NB4 (cell line): ENCODE data around the gene PRKAG1.

ENCODE experiments used
- DNase-seq: peaks from one replicate; pipeline ENCODE4 v3.0.0; 2010; ENCODE audit warnings: low read depth
- H3K4me3 ChIP-seq: one replicate; pipeline ENCODE4 v1.5.1; 2011; ENCODE audit warnings: mild to moderate bottlenecking, low read depth, low read length, moderate library complexity
- CTCF ChIP-seq: IDR thresholded peaks from one replicate; pipeline ENCODE4 v1.5.1; 2012; ENCODE audit warnings: low read depth, low read length
- MYC ChIP-seq: IDR thresholded peaks from 2 replicates; pipeline ENCODE4 v1.6.1; 2011; ENCODE audit warnings: low read depth, low read length
- POLR2A ChIP-seq: IDR thresholded peaks from 2 replicates; pipeline ENCODE4 v1.6.1; 2011; ENCODE audit warnings: mild to moderate bottlenecking; ENCODE audit not compliant: insufficient read length; ENCODE audit errors: extremely low read depth
- TF ChIP-seq, protein P1 (sequence below): IDR thresholded peaks from 2 replicates; pipeline ENCODE4 v1.6.1; 2011; ENCODE audit warnings: low read depth, low read length

Gene PRKAG1

GRCh38 chr12:48961801-48962200 is 56.8 kb downstream of the PRKAG1 start:
- no peak for TF ChIP-seq CTCF
- TF ChIP-seq, protein P1, sequence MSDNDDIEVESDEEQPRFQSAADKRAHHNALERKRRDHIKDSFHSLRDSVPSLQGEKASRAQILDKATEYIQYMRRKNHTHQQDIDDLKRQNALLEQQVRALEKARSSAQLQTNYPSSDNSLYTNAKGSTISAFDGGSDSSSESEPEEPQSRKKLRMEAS = no peak
- no peak overlapping the region for H3K4me3 ChIP-seq
- no peak for DNase-seq

DNA sequence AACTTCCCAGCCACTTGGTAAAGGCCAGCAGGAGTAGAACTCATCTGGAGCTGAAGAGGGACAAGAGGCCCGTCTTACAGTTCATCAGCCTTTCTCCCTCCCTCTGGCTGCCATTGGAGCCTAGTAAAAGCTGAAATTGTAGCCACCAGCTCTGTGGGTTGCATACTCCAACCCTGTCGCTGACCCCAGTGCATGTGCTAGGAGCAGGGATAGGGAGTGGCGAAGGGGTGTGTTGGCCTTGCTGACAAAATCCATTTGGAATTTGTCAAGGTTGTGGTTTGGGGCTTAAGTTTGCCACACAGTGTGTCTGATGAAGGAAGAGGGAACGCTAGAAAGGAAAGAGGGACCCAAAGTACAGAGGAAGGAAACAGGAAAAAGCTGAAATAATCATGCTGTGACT is 57.2 kb downstream of the PRKAG1 start:
- no peak for DNase-seq
- TF ChIP-seq MYC (no peak), POLR2A (no peak), CTCF (no peak)
- TF ChIP-seq, protein P1 = no peak
- no peak overlapping the region for H3K4me3 ChIP-seq

GRCh38 chr12:48960834-48961233 is 57.7 kb downstream of the PRKAG1 start:
- TF ChIP-seq MYC (no peak), CTCF (no peak), POLR2A (no peak)
- TF ChIP-seq, protein P1 = no peak

DNA sequence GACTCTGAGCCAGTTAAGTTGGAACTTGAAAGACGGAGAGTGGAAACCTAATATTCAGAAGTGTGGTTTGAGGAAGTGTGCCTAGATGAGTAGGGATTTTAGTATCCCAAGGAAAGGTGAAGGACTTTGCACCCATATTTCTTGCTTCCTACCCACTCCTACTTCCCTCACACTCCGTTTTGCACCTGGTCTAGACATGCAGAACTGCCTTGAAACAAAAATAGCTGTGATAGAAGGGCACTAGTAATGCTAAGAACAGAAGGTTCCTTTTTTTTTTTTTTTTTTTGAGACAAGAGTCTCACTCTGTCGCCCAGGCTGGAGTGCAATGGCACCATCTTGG is 60.6 kb downstream of the PRKAG1 start:
- H3K4me3 ChIP-seq = peak overlapping the region; percentile 75
- TF ChIP-seq POLR2A (no peak), CTCF (no peak), MYC (no peak)
- TF ChIP-seq, protein P1 = no peak
- no peak for DNase-seq

More at GRCh38 chr12:48960834-48961233, 57.7 kb downstream of the PRKAG1 start:
- DNase-seq = no peak
- H3K4me3 ChIP-seq = no peak overlapping the region

GRCh38 chr12:48957141-48958048 is 61.2 kb downstream of the PRKAG1 start, which contains the start of gene ARF3:
Gene ARF3, minus strand, starts transcription at chr12:48957487. Its CDS starts 16,392 bp downstream, at chr12:48941095.
- TF ChIP-seq CTCF (no peak), POLR2A (peak; percentile 63)
- DNase-seq = peak; percentile 97
- peak within 1 kb of the TSS; percentile 75 for H3K4me3 ChIP-seq
